T-helper 22 cell (primary cell): ENCODE measurements around the gene XRN2.
A peak's percentile ranks its signal among the peaks of the same experiment; 100 is the strongest.

Experiments used
- DNase-seq: peaks from one replicate; pipeline ENCODE4 v3.0.0-alpha.2; 2020; ENCODE audit warnings: low read depth

Gene XRN2, protein sequence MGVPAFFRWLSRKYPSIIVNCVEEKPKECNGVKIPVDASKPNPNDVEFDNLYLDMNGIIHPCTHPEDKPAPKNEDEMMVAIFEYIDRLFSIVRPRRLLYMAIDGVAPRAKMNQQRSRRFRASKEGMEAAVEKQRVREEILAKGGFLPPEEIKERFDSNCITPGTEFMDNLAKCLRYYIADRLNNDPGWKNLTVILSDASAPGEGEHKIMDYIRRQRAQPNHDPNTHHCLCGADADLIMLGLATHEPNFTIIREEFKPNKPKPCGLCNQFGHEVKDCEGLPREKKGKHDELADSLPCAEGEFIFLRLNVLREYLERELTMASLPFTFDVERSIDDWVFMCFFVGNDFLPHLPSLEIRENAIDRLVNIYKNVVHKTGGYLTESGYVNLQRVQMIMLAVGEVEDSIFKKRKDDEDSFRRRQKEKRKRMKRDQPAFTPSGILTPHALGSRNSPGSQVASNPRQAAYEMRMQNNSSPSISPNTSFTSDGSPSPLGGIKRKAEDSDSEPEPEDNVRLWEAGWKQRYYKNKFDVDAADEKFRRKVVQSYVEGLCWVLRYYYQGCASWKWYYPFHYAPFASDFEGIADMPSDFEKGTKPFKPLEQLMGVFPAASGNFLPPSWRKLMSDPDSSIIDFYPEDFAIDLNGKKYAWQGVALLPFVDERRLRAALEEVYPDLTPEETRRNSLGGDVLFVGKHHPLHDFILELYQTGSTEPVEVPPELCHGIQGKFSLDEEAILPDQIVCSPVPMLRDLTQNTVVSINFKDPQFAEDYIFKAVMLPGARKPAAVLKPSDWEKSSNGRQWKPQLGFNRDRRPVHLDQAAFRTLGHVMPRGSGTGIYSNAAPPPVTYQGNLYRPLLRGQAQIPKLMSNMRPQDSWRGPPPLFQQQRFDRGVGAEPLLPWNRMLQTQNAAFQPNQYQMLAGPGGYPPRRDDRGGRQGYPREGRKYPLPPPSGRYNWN

DNA sequence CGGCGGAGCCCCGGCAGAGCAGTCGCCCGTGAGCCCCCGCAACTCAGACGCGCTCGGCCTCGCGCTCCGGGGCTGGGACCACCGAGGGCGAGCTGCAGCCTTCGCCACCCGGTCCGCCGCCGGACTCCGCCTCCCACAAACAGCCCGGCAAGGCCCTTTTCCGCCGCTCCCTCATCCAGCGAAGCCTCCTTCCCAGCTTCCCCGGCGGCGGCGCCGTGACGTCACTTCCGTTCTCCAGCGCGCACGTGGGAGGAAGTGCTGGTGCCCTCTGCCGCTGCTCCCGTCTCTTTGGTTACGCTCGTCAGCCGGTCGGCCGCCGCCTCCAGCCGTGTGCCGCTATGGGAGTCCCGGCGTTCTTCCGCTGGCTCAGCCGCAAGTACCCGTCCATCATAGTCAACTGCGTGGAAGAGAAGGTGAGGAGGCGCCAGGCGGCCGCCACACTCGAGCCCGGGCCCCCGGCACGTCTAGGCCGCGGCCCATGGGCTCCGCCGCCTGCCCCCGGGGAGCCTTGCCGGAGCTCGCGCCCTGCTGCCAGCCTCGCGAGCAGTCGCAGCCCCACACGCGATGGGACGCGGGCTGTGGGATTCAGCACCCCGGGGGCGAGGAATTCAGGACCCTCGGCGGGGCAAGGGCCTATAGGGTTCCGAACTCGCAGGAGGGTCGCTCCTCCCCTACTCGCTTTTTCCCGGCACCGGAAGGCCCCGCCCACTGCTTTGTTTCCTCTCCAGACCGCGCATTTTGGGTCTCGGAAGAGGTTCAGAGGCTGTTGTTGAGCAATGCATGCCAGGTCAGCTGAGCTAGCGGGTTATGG, at the start of gene XRN2:
TSS of gene XRN2 (plus strand) at position 271 of the 811 bp plus-strand sequence. CDS start at position 339, 68 bp downstream.
- peak; percentile 89 for DNase-seq

- DNase-seq: no peak
These were observed 45.9 kb upstream of the XRN2 start for GRCh38 chr20:21257192-21257591.

DNA sequence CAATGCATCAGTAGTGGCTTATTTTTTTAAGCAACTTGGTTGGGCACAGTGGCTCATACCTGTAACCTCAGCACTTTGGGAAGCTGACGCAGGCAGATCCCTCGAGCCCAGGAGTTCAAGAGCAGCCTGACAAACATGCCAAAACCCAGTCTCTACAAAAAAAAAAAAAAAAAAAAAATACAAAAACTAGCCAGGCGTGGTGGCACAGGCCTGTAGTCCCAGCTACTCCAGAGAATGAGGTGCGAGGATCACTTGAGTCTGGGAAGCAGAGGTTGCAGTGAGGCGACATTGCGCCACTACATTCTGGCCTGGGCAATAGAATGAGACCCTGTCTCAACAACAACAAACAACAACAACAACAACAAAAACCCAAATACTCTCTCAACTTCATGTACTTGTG, 44.7 kb upstream of the XRN2 start:
- no peak for DNase-seq

DNA sequence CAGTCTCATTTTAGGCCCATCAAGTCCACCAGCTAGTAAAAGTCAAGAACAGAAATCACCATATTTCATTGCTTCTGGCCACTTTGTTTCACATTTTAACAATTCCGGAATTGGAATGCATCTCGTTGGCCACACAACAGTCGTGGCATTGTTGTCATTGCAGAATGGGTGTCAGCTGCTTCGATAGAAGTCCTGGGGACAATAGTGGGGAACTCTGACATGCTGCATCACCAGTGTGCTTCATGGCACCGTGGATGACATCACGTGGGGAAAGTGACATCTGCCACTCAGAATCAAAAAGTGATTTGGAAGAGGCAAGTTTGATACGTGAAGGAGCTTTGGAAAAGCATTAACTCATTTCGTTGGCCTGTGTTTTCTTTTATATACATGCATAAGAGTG, 43.8 kb upstream of the XRN2 start:
- no peak for DNase-seq

- DNase-seq: no peak
These were observed 40.3 kb upstream of the XRN2 start for GRCh38 chr20:21262812-21263211.

DNA sequence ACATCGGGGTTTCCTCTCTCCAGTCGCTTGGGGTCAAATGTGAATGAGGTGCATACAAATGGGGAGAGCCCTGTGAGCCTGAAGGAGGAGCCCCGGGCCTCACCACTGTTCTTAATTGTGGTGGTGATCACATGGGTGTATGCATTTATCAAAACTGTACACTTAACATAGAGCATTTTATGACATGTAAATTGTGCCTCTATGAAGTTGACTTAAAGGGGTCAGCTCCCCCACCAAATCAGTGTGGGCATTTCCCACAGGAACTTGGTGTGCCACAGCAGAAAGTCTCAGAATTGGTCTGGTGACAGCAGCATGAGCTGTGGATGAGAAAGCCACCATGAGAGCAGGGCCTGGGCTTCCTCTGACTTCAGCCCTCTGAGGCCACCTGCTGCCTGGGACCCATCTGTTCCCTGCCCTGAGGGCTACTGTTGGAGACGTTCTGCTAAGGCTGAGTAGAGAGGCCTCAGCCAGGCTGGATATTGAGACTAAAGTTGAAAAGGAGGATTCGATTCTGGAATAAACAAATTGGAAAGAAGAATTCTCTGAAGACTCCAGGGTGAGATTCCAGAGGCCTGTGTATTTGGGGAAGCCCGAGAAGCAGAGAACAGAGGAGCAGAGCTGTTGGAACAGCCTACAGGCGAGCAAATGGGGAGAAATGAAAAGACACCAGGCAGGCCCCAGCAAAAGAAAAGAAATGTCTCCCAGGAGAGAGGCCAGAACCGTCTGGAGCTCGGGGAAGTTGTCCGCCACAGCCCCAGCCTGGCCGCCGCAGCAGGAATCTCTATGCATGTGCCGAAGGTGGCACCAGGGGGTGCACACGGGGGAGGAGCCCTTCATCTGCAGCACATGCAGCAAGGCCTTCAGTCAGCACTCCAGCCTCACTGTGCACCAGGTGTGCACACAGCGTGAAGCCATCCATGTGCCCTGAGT, 37.6 kb upstream of the XRN2 start:
- DNase-seq: no peak

DNA sequence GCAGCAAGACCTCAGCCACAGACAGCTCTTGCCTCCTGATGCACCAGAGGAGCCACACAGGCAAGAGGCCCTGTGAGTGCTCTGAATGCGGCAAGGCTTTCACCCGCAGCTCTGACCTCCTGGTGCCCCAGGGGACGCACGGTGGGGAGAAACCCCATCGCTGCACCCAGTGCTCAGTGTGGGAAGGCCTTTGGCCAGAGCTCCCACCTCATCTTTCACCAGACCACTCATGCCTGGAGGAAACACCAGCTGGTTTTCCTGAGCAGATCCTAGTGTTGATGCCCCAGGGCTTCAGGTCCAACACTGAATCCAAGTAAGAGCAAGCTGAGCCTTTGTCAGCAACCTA, 37.0 kb upstream of the XRN2 start:
- no peak for DNase-seq

- no peak for DNase-seq
These were observed 33.4 kb upstream of the XRN2 start for GRCh38 chr20:21269772-21270171.

GRCh38 chr20:21270806-21271205, 32.3 kb upstream of the XRN2 start:
- DNase-seq: no peak

DNA sequence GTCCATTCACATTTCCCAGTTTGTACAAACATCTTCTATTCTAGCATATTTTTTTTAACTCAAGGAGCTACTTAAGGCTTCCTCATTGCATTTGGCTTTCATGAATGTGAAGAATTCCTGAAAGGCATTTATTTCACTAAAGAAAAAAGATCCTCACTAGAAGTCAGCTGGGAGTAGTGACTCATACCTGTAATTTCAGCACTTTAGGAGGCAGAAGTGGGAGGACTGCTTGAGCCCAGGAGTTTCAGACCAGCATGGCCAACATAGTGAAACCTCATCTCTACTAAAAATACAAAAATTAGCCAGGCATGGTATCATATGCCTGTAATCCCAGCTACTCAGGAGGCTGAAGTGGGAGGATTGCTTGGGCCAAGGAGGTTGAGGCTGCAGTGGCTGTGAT, 30.9 kb upstream of the XRN2 start:
- DNase-seq: no peak

- no peak for DNase-seq
These were observed 30.5 kb upstream of the XRN2 start for GRCh38 chr20:21272679-21273078.

DNA sequence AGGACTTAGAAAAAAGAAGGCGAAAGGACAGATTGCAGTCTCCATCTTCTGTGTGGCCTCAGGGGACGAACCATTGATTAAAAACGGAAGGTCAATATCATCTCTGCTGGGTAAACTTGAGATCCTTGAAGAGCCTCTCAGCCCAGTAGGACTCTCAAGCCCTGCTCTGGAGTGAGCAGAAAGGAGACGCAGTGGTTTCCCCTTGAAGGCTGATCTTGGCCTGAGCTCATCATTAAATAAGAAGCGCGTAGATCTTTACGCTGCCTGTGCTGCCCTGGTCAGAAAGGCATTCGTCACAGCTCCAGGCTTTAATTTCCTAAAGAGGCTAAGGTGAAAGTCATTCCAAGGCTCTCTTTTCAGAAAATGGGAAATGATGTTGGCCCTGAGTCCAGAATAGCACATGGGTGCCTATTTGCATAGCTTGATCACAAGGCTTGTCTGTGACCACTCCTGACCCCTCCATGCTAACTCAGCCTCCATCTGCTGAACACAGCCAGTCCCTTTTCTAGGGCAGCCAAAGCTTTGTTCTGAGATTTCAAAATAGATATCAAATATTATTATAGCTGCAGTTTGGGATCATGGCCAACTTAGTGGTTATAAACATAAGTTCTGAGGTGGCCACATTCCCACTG, 29.3 kb upstream of the XRN2 start:
- DNase-seq: no peak

DNA sequence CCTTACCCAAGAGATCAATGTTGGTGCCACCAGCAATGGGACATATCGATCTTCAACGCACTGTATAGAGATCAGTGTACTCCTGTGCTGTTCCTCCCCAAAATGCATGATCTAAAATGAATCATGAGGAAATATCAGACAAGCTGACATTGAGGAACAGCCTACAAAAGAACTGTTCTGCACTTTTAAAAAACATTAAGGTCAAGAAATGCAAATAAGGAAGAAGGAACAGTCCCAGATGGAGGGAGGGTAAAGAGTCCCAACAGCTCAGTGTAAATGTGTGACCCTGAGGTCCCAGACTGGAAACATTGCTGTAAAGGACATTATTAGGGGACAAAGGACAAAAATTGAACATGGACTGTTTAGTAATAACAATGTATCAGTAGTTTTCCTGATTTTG, 24.3 kb upstream of the XRN2 start:
- DNase-seq: no peak

DNA sequence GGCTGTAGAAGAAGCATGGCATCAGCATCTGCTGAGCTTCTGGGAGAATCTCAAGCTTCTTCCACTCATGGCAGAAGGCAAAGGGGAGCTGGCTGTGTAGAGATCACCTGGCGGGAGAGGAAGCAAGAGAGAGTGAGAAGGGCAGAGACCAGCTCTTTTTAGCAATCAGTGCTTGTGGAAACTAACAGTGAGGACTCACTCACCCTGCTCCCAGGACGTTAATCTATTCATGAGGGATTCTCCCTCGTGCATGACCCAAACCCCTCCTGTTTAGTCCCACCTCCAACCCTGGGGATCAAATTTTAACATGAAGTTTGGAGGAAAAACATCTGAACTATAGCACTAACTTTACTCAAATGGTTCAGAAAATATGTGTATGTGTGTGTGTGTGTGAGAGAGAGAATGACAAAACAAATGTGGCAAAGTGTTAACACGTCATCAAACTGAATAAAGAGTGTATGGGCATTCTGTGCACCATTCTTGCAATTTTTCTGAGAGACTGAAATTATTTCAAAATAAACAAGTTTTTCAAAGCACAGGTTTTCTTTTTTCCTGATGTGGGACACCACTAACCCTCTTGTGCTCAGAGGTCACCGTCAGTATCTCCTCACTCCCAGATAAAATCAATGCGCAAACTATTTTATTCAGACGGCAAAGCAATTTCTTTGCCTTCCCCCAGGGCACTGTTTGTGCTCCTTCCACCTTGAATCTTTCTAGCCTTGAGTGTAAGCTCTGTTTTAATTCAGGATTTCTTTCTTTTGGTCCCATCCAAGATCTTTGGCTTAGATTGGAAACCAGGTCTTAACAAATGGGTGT, 23.2 kb upstream of the XRN2 start:
- no peak for DNase-seq

- no peak for DNase-seq
These were observed 22.6 kb upstream of the XRN2 start for GRCh38 chr20:21280522-21281016.

DNA sequence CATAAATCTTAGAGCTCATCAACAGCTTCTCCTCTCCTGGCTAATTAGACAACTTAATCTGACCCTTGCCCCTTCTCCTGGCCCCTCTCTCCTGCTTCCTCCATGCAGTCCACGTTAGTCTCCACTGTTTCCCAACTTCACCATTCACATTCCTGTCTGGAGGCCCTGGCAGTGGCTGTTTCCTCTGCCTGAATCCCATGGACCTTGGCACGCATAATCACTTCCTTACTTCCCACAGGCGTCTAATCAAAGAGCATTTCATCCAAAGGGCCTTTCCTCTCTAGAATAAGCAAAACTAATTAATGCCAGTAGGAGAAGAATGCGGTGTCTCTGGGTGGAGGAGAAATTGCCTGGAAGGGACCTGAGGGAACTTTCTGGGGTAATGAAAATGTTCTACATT, 16.4 kb upstream of the XRN2 start:
- DNase-seq: no peak

DNA sequence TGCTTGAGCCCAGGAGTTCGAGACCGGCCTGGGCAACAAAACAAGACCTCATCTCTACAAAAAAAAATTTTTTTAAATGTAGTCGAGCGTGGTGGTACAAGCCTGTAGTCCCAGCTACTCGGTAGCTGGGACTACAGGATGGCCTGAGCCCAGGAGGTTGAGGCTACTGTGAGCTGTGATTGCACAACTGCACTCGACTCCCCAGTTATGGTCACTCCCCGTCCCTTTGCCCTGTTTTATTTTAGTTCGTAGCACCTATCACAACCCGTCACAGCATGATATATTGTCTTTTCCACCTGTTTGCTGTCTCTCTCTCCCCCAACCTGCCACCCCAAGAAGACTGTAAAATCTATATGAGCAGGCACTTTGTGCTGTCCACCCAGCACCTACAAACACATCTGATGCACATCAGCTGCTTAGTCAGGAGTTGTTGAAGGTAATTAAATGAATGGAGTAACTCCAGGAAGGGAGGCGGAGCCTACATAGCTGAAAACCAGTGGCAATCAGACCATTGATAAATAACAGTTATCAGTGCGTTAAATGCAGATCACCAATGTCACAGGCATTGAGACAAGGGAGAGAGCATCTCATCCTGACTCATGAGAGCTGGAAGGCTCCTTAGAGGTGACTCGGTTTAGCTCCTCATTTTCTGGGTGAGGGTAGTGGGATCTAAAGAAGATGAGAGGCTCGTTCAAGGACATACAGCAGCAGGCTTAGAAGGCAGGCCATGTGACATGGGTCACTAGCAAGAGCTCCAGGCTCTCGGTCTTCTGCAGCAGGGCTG, 14.4 kb upstream of the XRN2 start:
- DNase-seq: no peak

DNA sequence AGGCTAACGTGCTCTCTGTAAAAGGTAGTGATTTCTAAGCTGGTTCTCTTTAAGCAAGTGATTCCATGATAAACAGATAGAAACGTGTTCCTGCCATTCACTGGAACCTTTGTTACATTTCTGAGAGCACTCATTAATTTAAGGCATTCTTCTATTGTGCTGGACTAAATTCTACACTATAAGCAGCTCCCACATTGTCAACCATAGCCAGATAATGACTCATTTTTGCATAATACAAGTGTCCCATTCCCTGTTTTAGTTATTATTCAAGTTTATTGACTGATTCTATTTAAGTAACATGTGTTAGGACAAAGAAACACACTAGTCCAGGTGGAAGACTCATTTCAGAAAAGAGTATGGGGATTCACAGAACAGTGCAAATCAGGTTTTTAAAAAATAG, 13.5 kb upstream of the XRN2 start:
- DNase-seq: no peak

DNA sequence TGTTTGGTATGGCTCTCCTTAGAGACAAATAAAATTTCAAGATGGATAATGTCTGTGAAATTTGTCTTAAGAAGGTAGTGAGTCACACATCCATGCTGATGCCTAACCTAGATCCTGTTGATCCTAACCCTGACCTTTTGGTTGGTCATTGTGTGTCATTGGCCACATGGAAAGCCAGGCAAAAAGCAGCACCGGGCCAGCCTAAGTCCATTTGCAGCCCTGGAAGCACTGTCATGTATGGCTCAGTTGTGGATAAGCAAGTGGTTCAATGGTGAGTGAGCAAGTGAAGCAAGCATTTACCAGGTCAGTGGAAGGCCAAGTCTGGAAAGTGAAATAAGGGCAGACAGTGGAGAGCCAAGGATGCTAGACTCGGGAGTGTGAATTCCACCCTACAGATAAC, 12.1 kb upstream of the XRN2 start:
- DNase-seq: no peak
